Tongue (tissue), 2 donors: ENCODE data around the gene S100A8. TPM values are rescaled to one million over a fixed set of nuclear protein-coding genes. Genes with fewer than 3 reads are reported as not detected.
"Not testable (repeated sequence)": the region's sequence is repeated elsewhere in the genome, so short reads cannot be mapped to it uniquely, and the experiment has no call there.

ENCODE experiments used
- DNase-seq: peaks from one replicate; pipeline ENCODE4 v3.0.0-alpha.2; 2015
- total RNA-seq: library from RNA; depleted of rRNA; stranded (reverse); fragments of >200 nt; gene quantifications from one replicate; pipeline ENCODE4 v1.2.3, GENCODE V29; 2014

The S100A8 gene
- 87.6 TPM for total RNA-seq

GRCh38 chr1:153390938-153391710 is at the start of gene S100A8:
Gene S100A8 (minus strand): TSS chr1:153391073. CDS start chr1:153390535, 538 bp downstream.
- peak; percentile 38 for DNase-seq

- DNase-seq: no peak
Measured at GRCh38 chr1:153439273-153439672, 48.4 kb upstream of the S100A8 start.

- DNase-seq: no peak
Measured at GRCh38 chr1:153438599-153438998, 47.7 kb upstream of the S100A8 start.

GRCh38 chr1:153437236-153437635 is 46.4 kb upstream of the S100A8 start:
- no peak for DNase-seq

- DNase-seq: no peak
Measured at GRCh38 chr1:153434746-153435455, 44.0 kb upstream of the S100A8 start.

- DNase-seq: no peak
Measured at GRCh38 chr1:153432874-153433681, 42.2 kb upstream of the S100A8 start.

- peak; percentile 4 for DNase-seq
Measured at GRCh38 chr1:153431928-153432327, 41.1 kb upstream of the S100A8 start.

GRCh38 chr1:153431427-153431826 is 40.6 kb upstream of the S100A8 start:
- DNase-seq: no peak

GRCh38 chr1:153431002-153431401 is 40.1 kb upstream of the S100A8 start:
- no peak for DNase-seq

- DNase-seq: no peak
Measured at GRCh38 chr1:153430561-153430960, 39.7 kb upstream of the S100A8 start.

GRCh38 chr1:153430166-153430553 is 39.3 kb upstream of the S100A8 start:
- DNase-seq: no peak

GRCh38 chr1:153429266-153430165 is 38.6 kb upstream of the S100A8 start:
- peak; percentile 16 for DNase-seq

- no peak for DNase-seq
Measured at GRCh38 chr1:153428791-153429190, 37.9 kb upstream of the S100A8 start.

- no peak for DNase-seq
Measured at GRCh38 chr1:153428073-153428638, 37.3 kb upstream of the S100A8 start.

GRCh38 chr1:153426809-153427208 is 35.9 kb upstream of the S100A8 start:
- DNase-seq: no peak

GRCh38 chr1:153422450-153423068 is 31.7 kb upstream of the S100A8 start:
- peak; percentile 90 for DNase-seq

- DNase-seq: no peak
Measured at GRCh38 chr1:153420306-153420705, 29.4 kb upstream of the S100A8 start.

- DNase-seq: not testable (repeated sequence)
Measured at GRCh38 chr1:153419436-153419793, 28.5 kb upstream of the S100A8 start.

- DNase-seq: not testable (repeated sequence)
Measured at GRCh38 chr1:153418758-153419435, 28.0 kb upstream of the S100A8 start.

GRCh38 chr1:153417136-153417888 is 26.4 kb upstream of the S100A8 start:
- no peak for DNase-seq
